HCT116 (cell line): Measurements from ENCODE around the gene GOLGA6L24. TPM values are rescaled to one million over a fixed set of nuclear protein-coding genes. Genes with fewer than 3 reads are reported as not detected.
A peak's percentile ranks its signal among the peaks of the same experiment; 100 is the strongest.
"Not testable (repeated sequence)": the region's sequence is repeated elsewhere in the genome, so short reads cannot be mapped to it uniquely, and the experiment has no call there.

ENCODE experiments used
- ATAC-seq: fragments of 200-7000 bp; cut with Tn5 transposase; 2 replicates; pipeline ENCODE4 v1.9.1; 2020; ENCODE audit warnings: mild to moderate bottlenecking, moderate library complexity
- BruUV-seq: library from RNA; stranded (reverse); fragments of 400-500 nt; replicated peaks from 2 replicates; lab custom pipeline; 2021; lab: Mats Ljungman, UMichigan
- CTCF ChIA-PET: fragments of 300-600 bp; sonication (Branson Sonifier 250); formaldehyde crosslinking; loops from one replicate; lab custom pipeline; 2021; ENCODE audit warnings: antibody characterized with exemption; lab: Charles Lee
- POLR2A ChIA-PET: fragments of 300-600, 350-600 bp; sonication (Branson Sonifier 250); formaldehyde crosslinking; loops from one replicate; lab custom pipeline; 2021; ENCODE audit warnings: antibody characterized with exemption; lab: Charles Lee
- RAD21 ChIA-PET, 2 experiments: fragments of 300-600 bp; sonication (Branson Sonifier 250); formaldehyde crosslinking; loops; one replicate each; lab custom pipeline; 2023; ENCODE audit warnings: low total read pairs in 2 of 2; ENCODE audit not compliant: uncharacterized antibody in 2 of 2, unreplicated experiment in 2 of 2, low non-redundant PET in 1 of 2; lab: Charles Lee
- DNase-seq: peaks from one replicate; pipeline ENCODE4 v3.0.0-alpha.2; 2010; ENCODE audit warnings: low read depth, low spot score
- H2AFZ ChIP-seq: fragments of 200-600 bp; shearing (Covaris generic), sonication (generic); 2 replicates; pipeline ENCODE4 v1.6.1; 2017; ENCODE audit warnings: low read depth, mixed run types, mixed read lengths, antibody characterized with exemption, low read length; ENCODE audit not compliant: poor library complexity, severe bottlenecking
- H3K27ac ChIP-seq: 2 replicates; pipeline ENCODE4 v1.5.1; 2012; ENCODE audit warnings: low read depth, low read length
- H3K27me3 ChIP-seq: fragments of 200-600 bp; sonication (generic); 2 replicates; pipeline ENCODE4 v1.6.1; 2016; ENCODE audit warnings: mixed run types, low read length, mixed read lengths; ENCODE audit not compliant: insufficient read depth
- H3K36me3 ChIP-seq, 2 experiments: fragments of 200-500 bp in 1 of 2; fragments of 200-600 bp in 1 of 2; sonication (Bioruptor generic) in 1 of 2; sonication (generic) in 1 of 2; 2 replicates each; pipeline versions ENCODE4 v1.5.1 to v1.6.1; 2014 to 2016; ENCODE audit warnings: low read length in 2 of 2, inconsistent platforms in 1 of 2, mixed read lengths in 1 of 2, mixed run types in 1 of 2; ENCODE audit not compliant: insufficient read depth in 2 of 2, control insufficient read depth in 1 of 2
- H3K4me1 ChIP-seq, 2 experiments: fragments of 200-600 bp in 1 of 2; sonication (generic) in 1 of 2; 2 replicates each; pipeline versions ENCODE4 v1.5.1 to v1.6.1; 2012 to 2017; ENCODE audit warnings: low read length in 2 of 2, inconsistent platforms in 1 of 2, mild to moderate bottlenecking in 1 of 2, mixed read lengths in 1 of 2, mixed run types in 1 of 2, moderate library complexity in 1 of 2; ENCODE audit not compliant: insufficient read depth in 2 of 2, control insufficient read depth in 1 of 2
- H3K4me2 ChIP-seq: fragments of 200-600 bp; sonication (generic); 2 replicates; pipeline ENCODE4 v1.6.1; 2017; ENCODE audit warnings: mixed run types, low read length, mixed read lengths
- H3K4me3 ChIP-seq, 2 experiments: fragments of 200-600 bp in 1 of 2; sonication (generic) in 1 of 2; replicated peaks in 1 of 2; 2 replicates each; pipeline ENCODE4 v1.5.1; 2011 to 2016; ENCODE audit warnings: low read length in 2 of 2, control low read depth in 1 of 2, low read depth in 1 of 2, mild to moderate bottlenecking in 1 of 2, mixed read lengths in 1 of 2, mixed run types in 1 of 2
- H3K79me2 ChIP-seq: fragments of 200-600 bp; sonication (generic); 2 replicates; pipeline ENCODE4 v1.6.1; 2017; ENCODE audit warnings: mild to moderate bottlenecking, mixed run types, low read length, moderate library complexity, mixed read lengths; ENCODE audit not compliant: insufficient read depth
- H3K9ac ChIP-seq: fragments of 200-600 bp; sonication (generic); 2 replicates; pipeline ENCODE4 v1.6.1; 2016; ENCODE audit warnings: low read length, mixed read lengths
- H3K9me2 ChIP-seq: fragments of 200-600 bp; sonication (generic), shearing (Covaris generic); 2 replicates; pipeline ENCODE4 v1.6.1; 2017; ENCODE audit warnings: mixed run types, mild to moderate bottlenecking, moderate library complexity; ENCODE audit not compliant: insufficient read depth
- H3K9me3 ChIP-seq, 2 experiments: fragments of 200-500 bp in 1 of 2; fragments of 200-600 bp in 1 of 2; sonication (Bioruptor generic) in 1 of 2; sonication (generic) in 1 of 2; 2 replicates each; pipeline ENCODE4 v1.6.1; 2014 to 2017; ENCODE audit warnings: low read length in 2 of 2, mixed read lengths in 2 of 2, inconsistent platforms in 1 of 2, low read depth in 1 of 2, mild to moderate bottlenecking in 1 of 2, mixed run types in 1 of 2, moderate library complexity in 1 of 2; ENCODE audit not compliant: control insufficient read depth in 1 of 2, insufficient read depth in 1 of 2
- H4K20me1 ChIP-seq: fragments of 200-600 bp; sonication (generic), shearing (Covaris generic); 2 replicates; pipeline ENCODE4 v1.6.1; 2017; ENCODE audit warnings: mixed run types, mild to moderate bottlenecking, moderate library complexity; ENCODE audit not compliant: insufficient read depth
- intact Hi-C: fragments of 100-400 bp; cut with micrococcal nuclease; formaldehyde crosslinking; loops from 2 replicates; pipeline ENCODE4 v1.10.0; 2022
- total RNA-seq: library from RNA; stranded (reverse); gene quantifications from one replicate; pipeline ENCODE4 v1.2.1, GENCODE V29; 2021; ENCODE audit not compliant: unreplicated experiment

Gene GOLGA6L24
- total RNA-seq, 1 experiment from 2014 or later = not detected

- POLR2A ChIA-PET, H3K27me3 ChIP-seq, H3K9me2 ChIP-seq, CTCF ChIA-PET, ATAC-seq, intact Hi-C loops, H3K4me1 ChIP-seq, BruUV-seq, H3K9me3 ChIP-seq, H3K9ac ChIP-seq, RAD21 ChIA-PET, H3K36me3 ChIP-seq, H3K4me2 ChIP-seq, DNase-seq, H4K20me1 ChIP-seq, H3K27ac ChIP-seq, H3K79me2 ChIP-seq, H3K4me3 ChIP-seq, H2AFZ ChIP-seq: not testable (repeated sequence)
These were observed 20.5 kb upstream of the GOLGA6L24 start, which contains the start of gene GOLGA8F for GRCh38 chr15:28378364-28378763. TSS of gene GOLGA8F (plus strand) at chr15:28378664. CDS start at chr15:28378762, 98 bp downstream.

GRCh38 chr15:28365502-28365901 is 7.6 kb upstream of the GOLGA6L24 start:
- ATAC-seq, BruUV-seq, POLR2A ChIA-PET: not testable (repeated sequence)

GRCh38 chr15:28322129-28322588 is 35.7 kb downstream of the GOLGA6L24 start, which contains the start of gene HERC2:
TSS of gene HERC2 (minus strand) at chr15:28322179. CDS start at chr15:28321433, 746 bp downstream.
- H3K4me1 ChIP-seq, H3K27ac ChIP-seq, RAD21 ChIA-PET, H4K20me1 ChIP-seq, H3K9me2 ChIP-seq, H3K9me3 ChIP-seq, BruUV-seq, DNase-seq, ATAC-seq, H2AFZ ChIP-seq, intact Hi-C loops, H3K27me3 ChIP-seq, H3K36me3 ChIP-seq, CTCF ChIA-PET, POLR2A ChIA-PET: not testable (repeated sequence)
- peak within 1 kb of the TSS; percentile 55 for H3K4me2 ChIP-seq
- H3K79me2 ChIP-seq = peaks cover 19% of the 10 kb centered on the region
- peak within 1 kb of the TSS; percentile 49; the same call in 1 of the 2 replicates for H3K9ac ChIP-seq
- H3K4me3 ChIP-seq = peak within 1 kb of the TSS; percentile 44 to 52

More at GRCh38 chr15:28365502-28365901, 7.6 kb upstream of the GOLGA6L24 start:
- H3K27me3 ChIP-seq, H3K79me2 ChIP-seq, H3K36me3 ChIP-seq, H2AFZ ChIP-seq, H3K9me2 ChIP-seq, H3K4me1 ChIP-seq, CTCF ChIA-PET, intact Hi-C loops, H3K27ac ChIP-seq, DNase-seq, H3K9ac ChIP-seq, RAD21 ChIA-PET, H3K4me3 ChIP-seq, H3K4me2 ChIP-seq, H4K20me1 ChIP-seq, H3K9me3 ChIP-seq: not testable (repeated sequence)
